HG03135 (cell line): ENCODE data around the gene NXPH2.
"Not testable (repeated sequence)": the region's sequence is repeated elsewhere in the genome, so short reads cannot be mapped to it uniquely, and the experiment has no call there.

ENCODE experiments used
- ATAC-seq: cut with Tn5 transposase; IDR thresholded peaks from one replicate; pipeline ENCODE4 v1.9.1; 2021; ENCODE audit warnings: mild to moderate bottlenecking, moderate library complexity; ENCODE audit not compliant: unreplicated experiment

NXPH2 gene

GRCh38 chr2:138644776-138645175 is 135.4 kb downstream of the NXPH2 start:
- not testable (repeated sequence) for ATAC-seq

DNA sequence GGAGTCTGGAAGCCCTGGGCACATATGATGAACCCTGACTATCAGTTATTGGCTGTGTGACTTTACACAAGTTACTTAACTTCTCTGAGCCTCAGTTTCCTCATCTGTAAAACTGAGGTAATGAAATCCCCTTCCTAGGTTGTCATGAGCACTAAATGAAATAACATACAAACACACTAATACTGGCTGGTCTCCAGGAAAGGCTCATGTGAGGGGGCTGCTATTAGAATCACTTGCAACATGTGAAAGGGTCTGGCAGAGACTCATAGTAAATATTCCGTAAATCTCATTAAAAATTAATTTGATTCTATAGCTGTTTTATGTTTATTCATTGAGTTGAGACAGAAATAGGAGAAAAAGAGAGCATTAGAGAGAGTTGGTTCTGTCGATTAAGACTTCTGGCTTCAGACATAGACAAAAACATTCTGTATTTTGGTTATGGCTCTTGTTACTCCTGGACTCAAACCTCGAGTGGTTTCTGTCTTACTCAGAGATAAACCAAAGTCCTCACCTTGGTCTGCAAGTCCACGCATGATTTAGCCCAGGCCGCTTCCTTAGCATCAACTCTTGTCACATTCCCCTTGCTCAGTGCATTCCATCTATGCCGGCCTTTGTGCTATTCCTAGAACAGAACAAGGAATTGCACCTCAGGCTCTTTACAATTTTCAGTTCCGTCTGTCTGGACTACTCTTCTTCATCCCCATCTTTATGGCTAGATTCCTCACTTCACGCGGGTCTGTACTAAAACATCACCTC is 139.1 kb downstream of the NXPH2 start:
- no peak for ATAC-seq

DNA sequence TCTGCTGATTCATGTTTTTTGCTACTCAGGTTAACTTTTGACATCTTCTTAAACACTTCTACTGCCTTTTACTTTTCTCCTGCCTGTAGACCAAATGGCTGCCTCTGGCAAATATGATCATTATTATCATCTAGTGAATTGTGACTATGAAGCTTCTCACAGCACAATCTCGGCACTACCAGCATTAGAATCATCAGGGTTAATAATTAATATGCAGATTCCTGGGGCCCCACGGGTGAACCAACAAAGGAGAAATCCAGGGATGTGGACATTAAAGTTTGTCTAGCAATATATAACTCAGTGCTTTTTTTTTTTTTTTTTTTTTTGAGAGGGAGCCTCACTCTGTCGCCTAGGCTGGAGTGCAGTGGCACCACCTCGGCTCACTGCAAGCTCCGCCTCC is 142.5 kb downstream of the NXPH2 start:
- no peak for ATAC-seq

- no peak for ATAC-seq
Measured at GRCh38 chr2:138637061-138637460, 143.1 kb downstream of the NXPH2 start.

DNA sequence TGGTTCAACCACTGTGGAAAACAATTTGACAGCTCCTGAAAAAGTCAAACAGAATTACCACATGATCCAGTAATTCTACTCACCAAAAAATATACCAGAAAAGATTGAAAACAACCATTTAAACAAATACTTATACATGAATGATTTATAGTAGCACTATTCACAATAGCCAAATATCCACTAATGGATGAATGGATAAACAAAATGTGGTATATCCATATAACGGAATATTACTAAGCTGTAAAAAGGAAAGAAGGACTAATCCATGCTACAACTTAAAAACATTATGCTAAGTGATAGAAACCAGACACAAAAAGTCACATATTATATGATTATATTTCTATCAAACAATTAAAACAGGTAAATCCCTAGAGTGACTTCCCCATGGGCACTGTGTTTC is 147.1 kb downstream of the NXPH2 start:
- ATAC-seq = no peak

DNA sequence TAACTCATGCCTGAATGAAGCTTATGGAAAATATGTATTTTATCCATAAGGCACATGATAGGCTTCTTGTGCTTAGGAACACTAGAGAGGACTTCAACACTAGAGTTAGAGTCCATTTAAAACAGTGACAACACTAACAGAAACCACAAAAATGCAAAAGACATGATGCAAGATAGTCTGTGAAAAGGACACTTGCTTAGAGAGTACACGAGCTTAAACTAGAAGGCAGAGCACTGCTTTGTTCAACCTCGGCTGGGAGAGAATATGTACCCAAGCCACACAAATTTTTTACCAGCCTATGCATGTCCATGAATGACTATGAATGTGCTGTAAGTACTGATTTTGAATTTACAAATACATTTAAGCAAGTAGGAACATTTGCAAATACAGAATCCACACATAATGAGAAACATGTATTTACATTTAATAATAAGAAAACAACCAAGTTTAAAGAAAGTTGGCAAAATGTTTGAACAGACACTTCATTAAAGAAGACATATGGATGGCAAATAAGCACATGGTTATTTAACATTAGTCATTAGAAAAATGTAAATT is 148.0 kb downstream of the NXPH2 start:
- ATAC-seq = no peak

DNA sequence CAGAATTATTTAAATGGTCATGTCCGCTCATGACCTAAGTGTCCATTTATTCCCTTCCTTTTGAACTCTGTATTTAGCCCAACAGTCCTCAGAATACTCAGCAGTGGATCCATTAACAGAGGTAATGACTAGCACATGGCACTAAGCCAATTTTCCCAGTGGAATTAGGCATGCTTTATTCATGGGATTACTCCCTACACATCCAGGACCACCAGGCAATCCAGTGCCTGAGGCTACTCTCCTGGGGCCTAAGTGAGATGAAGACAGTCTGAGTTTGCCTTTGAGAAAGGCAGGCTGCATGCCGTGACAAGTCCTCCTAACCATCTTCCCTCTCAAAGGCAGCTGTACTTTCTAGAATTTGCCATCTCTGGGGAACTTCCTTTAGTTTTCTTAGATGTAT is 150.0 kb downstream of the NXPH2 start:
- no peak for ATAC-seq

DNA sequence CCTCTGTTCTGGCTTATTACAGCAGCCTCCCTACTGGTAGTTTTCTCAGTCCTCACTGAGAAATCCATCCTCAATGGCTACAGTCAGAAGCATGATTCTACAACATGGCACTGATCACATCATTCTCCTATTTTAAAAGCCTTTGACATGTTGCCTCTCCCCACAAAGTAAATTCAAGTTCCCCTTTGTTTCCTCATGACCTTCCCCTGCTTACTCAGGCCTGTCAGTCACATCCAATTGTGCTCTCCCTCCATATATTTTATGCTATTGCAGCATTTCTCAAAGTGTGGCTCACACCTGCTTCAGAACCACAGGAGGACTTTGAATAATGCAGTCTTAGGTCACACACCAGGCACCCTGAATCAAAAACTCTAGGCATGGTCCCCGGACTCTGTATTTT is 154.0 kb downstream of the NXPH2 start:
- no peak for ATAC-seq

GRCh38 chr2:138622613-138623012 is 157.6 kb downstream of the NXPH2 start:
- no peak for ATAC-seq

DNA sequence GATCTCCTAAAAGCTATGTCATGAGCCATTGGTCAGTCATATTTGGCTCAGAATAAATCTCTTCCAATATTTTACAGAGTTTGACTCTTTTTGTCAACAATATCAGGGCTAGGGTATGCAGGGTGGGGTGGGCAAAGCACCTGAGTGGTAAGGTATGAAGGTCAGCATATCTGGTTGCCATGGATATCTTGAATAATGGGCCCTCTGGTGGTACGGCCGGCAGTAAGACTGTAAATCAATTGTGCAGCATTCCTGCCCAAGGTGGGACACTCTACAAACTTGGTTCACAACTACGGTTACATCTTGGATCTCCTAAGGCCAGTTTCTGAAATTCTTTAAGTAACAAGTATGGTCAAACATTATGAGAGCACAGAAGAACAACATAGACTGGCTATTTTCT is 159.1 kb downstream of the NXPH2 start:
- ATAC-seq = no peak

- ATAC-seq = no peak
Measured at GRCh38 chr2:138620431-138620830, 159.8 kb downstream of the NXPH2 start.
